Loucy (cell line): ENCODE results near the gene MARS2.

Experiments used
- EZH2phosphoT487 ChIP-seq: fragments of 200-600 bp; IDR thresholded peaks from 2 replicates; pipeline ENCODE4 v1.6.1; 2018; ENCODE audit warnings: antibody characterized with exemption, mild to moderate bottlenecking, moderate library complexity, borderline replicate concordance
- TF ChIP-seq, protein P1 (sequence below): fragments of 200-600 bp; sonication (generic); conservative IDR thresholded peaks from 2 replicates; pipeline ENCODE4 v1.5.1; 2014; ENCODE audit warnings: mild to moderate bottlenecking, antibody characterized with exemption, low read length

DNA sequence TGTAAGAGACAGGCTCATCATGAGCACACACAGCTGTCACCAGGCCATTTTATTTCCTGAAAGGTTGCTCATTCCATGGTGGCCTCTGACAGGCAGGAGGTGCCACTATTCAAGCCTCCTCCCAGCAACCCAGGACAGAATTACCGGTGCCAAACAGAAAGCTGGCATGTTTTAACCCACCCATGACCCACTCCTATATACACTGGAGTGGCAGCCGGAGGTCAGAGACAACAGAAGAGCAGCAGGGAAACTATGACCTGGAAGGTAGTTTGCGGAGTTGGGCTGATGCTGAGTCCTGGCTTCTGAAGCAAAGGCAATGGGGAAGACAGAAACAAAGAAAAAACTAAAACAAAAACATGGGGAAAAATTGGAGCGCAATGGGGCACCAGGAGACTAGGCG is 32.1 kb upstream of the MARS2 start:
- TF ChIP-seq, protein P1, sequence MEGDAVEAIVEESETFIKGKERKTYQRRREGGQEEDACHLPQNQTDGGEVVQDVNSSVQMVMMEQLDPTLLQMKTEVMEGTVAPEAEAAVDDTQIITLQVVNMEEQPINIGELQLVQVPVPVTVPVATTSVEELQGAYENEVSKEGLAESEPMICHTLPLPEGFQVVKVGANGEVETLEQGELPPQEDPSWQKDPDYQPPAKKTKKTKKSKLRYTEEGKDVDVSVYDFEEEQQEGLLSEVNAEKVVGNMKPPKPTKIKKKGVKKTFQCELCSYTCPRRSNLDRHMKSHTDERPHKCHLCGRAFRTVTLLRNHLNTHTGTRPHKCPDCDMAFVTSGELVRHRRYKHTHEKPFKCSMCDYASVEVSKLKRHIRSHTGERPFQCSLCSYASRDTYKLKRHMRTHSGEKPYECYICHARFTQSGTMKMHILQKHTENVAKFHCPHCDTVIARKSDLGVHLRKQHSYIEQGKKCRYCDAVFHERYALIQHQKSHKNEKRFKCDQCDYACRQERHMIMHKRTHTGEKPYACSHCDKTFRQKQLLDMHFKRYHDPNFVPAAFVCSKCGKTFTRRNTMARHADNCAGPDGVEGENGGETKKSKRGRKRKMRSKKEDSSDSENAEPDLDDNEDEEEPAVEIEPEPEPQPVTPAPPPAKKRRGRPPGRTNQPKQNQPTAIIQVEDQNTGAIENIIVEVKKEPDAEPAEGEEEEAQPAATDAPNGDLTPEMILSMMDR, result no peak
- no peak for TF ChIP-seq EZH2phosphoT487
